Neural progenitor cell (in vitro differentiated cells): ENCODE results near the gene CLNK.

Experiments used
- CTCF ChIP-seq: fragments of 200-600 bp; sonication (generic); IDR thresholded peaks from 2 replicates; pipeline ENCODE4 v1.5.1; 2017; ENCODE audit warnings: antibody characterized with exemption, mild to moderate bottlenecking
- EZH2phosphoT487 ChIP-seq: fragments of 200-600 bp; sonication (generic); IDR thresholded peaks from 2 replicates; pipeline ENCODE4 v1.6.1; 2017; ENCODE audit warnings: antibody characterized with exemption

GRCh38 chr4:10732914-10733415, 48.4 kb upstream of the CLNK start:
- TF ChIP-seq CTCF = no peak
- no peak for TF ChIP-seq EZH2phosphoT487
